Fibroblast of lung (primary cell): Measurements from ENCODE around the gene TANGO6.

Source experiments
- CTCF ChIP-seq, 2 donors: IDR thresholded peaks in 1 of 2; conservative IDR thresholded peaks in 1 of 2; 1 replicate in 1 of 2; 2 replicates in 1 of 2; pipeline ENCODE4 v1.5.1; 2011 to 2012; ENCODE audit warnings: low read length in 2 of 2, control low read depth in 1 of 2, inconsistent platforms in 1 of 2, low read depth in 1 of 2, mild to moderate bottlenecking in 1 of 2
- EZH2 ChIP-seq: IDR thresholded peaks from 2 replicates; pipeline ENCODE4 v1.5.1; 2012; ENCODE audit warnings: low read length, control low read depth, mild to moderate bottlenecking; ENCODE audit errors: missing control alignments

- no peak for TF ChIP-seq CTCF (conservative IDR thresholded peaks at IDR 0.05 in 1 of 2, IDR thresholded peaks at IDR 0.05 in 1 of 2; ENCODE audit: low read depth in 1 of 2, low read length in 2 of 2)
- no peak for TF ChIP-seq EZH2
Measured at GRCh38 chr16:68869492-68870088, 26.3 kb downstream of the TANGO6 start.
